GM23338 (cell line): ENCODE data around the gene ANO10. TPM values are rescaled to one million over a fixed set of nuclear protein-coding genes. Genes with fewer than 3 reads are reported as not detected.

Experiments
- ATAC-seq: fragments of 200-7000 bp; cut with Tn5 transposase; 3 replicates; pipeline ENCODE4 v1.9.1; 2020
- DNase-seq: peaks from one replicate; pipeline ENCODE4 v3.0.0-alpha.2; 2015; ENCODE audit warnings: low spot score
- H2AFZ ChIP-seq: fragments of 200-600 bp; sonication (generic); 2 replicates; pipeline ENCODE4 v1.8.0; 2016; ENCODE audit warnings: antibody characterized with exemption, mild to moderate bottlenecking, moderate library complexity
- H3F3A ChIP-seq: fragments of 200-600 bp; sonication (generic); replicated peaks from 2 replicates; pipeline ENCODE4 v1.8.0; 2017; ENCODE audit warnings: antibody characterized with exemption, mixed run types, low read depth
- H3K27ac ChIP-seq: fragments of 200-600 bp; sonication (generic); 2 replicates; pipeline ENCODE4 v1.6.1; 2016; ENCODE audit warnings: low read depth
- H3K27me3 ChIP-seq: fragments of 200-600 bp; sonication (generic); 2 replicates; pipeline ENCODE4 v1.8.0; 2016; ENCODE audit warnings: mild to moderate bottlenecking, mixed run types, moderate library complexity; ENCODE audit not compliant: insufficient read depth
- H3K36me3 ChIP-seq: fragments of 200-600 bp; sonication (generic); 2 replicates; pipeline ENCODE4 v1.8.0; 2016; ENCODE audit warnings: mild to moderate bottlenecking; ENCODE audit not compliant: insufficient read depth
- H3K4me1 ChIP-seq: fragments of 200-600 bp; sonication (generic); 2 replicates; pipeline ENCODE4 v1.8.0; 2016; ENCODE audit warnings: mild to moderate bottlenecking, moderate library complexity; ENCODE audit not compliant: insufficient read depth
- H3K4me2 ChIP-seq: fragments of 200-600 bp; sonication (generic); 2 replicates; pipeline ENCODE4 v1.7.1; 2017; ENCODE audit warnings: mixed run types
- H3K4me3 ChIP-seq: fragments of 200-600 bp; sonication (generic); 2 replicates; pipeline ENCODE4 v1.6.1; 2016; ENCODE audit warnings: mixed run types
- H3K79me2 ChIP-seq: fragments of 200-600 bp; sonication (generic); replicated peaks from 2 replicates; pipeline ENCODE4 v1.8.0; 2017; ENCODE audit warnings: mild to moderate bottlenecking; ENCODE audit not compliant: insufficient read depth
- H3K9me2 ChIP-seq: fragments of 200-600 bp; sonication (generic); 2 replicates; pipeline ENCODE4 v1.8.0; 2017; ENCODE audit not compliant: insufficient read depth
- H4K20me1 ChIP-seq: fragments of 200-600 bp; sonication (generic); replicated peaks from 2 replicates; pipeline ENCODE4 v1.8.0; 2017; ENCODE audit warnings: mild to moderate bottlenecking; ENCODE audit not compliant: insufficient read depth
- H3K27ac Mint-ChIP-seq: 2 replicates; pipeline ENCODE4 v1.8.0; 2020; ENCODE audit warnings: inconsistent platforms, mild to moderate bottlenecking, moderate library complexity, mixed read lengths
- H3K27me3 Mint-ChIP-seq: 3 replicates; pipeline ENCODE4 v1.8.0; 2022; ENCODE audit warnings: low read depth, mild to moderate bottlenecking, moderate library complexity, mixed read lengths, inconsistent platforms; ENCODE audit not compliant: insufficient read depth, poor library complexity
- H3K36me3 Mint-ChIP-seq: 3 replicates; pipeline ENCODE4 v1.8.0; 2021; ENCODE audit warnings: low read depth, mild to moderate bottlenecking, inconsistent platforms, moderate library complexity, mixed read lengths
- H3K4me1 Mint-ChIP-seq: 3 replicates; pipeline ENCODE4 v1.8.0; 2020; ENCODE audit warnings: mild to moderate bottlenecking, inconsistent platforms, mixed read lengths
- H3K4me3 Mint-ChIP-seq: 3 replicates; pipeline ENCODE4 v1.8.0; 2021; ENCODE audit warnings: moderate library complexity, mild to moderate bottlenecking, inconsistent platforms, mixed read lengths
- H3K9me3 Mint-ChIP-seq: 3 replicates; pipeline ENCODE4 v1.8.0; 2020; ENCODE audit warnings: moderate library complexity, mild to moderate bottlenecking, inconsistent platforms, mixed read lengths
- EZH2 ChIP-seq: fragments of 200-600 bp; sonication (generic); IDR thresholded peaks from one replicate; pipeline ENCODE4 v1.8.0; 2017; ENCODE audit warnings: antibody characterized with exemption, mild to moderate bottlenecking, low read depth; ENCODE audit not compliant: unreplicated experiment
- JUNB ChIP-seq: IDR thresholded peaks from one replicate; pipeline ENCODE4 v1.6.1; 2016; ENCODE audit warnings: antibody characterized with exemption; ENCODE audit not compliant: unreplicated experiment
- NANOG ChIP-seq: IDR thresholded peaks from 2 replicates; pipeline ENCODE4 v1.6.1; 2016; ENCODE audit warnings: antibody characterized with exemption, borderline replicate concordance
- ZNF331 ChIP-seq: fragments of 250-450 bp; sonication (Bioruptor Pico); IDR thresholded peaks from 2 replicates; pipeline ENCODE4 v1.5.0; 2020; ENCODE audit warnings: low read depth, mild to moderate bottlenecking, moderate library complexity
- ZNF462 ChIP-seq: fragments of 250-450 bp; sonication (Bioruptor Pico); IDR thresholded peaks from 2 replicates; pipeline ENCODE4 v1.5.0; 2020; ENCODE audit warnings: mild to moderate bottlenecking, moderate library complexity
- polyA plus RNA-seq: library from polyadenylated mRNA; unstranded; fragments of >200 nt; fragmentation: Nextera tagmentation; extraction: Ambion mirVana; gene quantifications from 2 replicates; pipeline ENCODE4 v1.2.1, GENCODE V29; 2016
- total RNA-seq: library from RNA; depleted of rRNA; stranded (reverse); fragments of >200 nt; shearing (Covaris generic); gene quantifications from 2 replicates; pipeline ENCODE4 v1.2.3, GENCODE V29; 2014

The ANO10 gene
- total and polyA plus RNA-seq, 2 experiments from 2014 or later, result 29.2 to 48.1 TPM

- peaks cover 23% of the 10 kb centered on the region for H3K27me3 Mint-ChIP-seq
- Histone ChIP-seq H4K20me1 (no peaks in the 10 kb centered on the region), H3K9me2 (no peaks in the 10 kb centered on the region), H3K36me3 (no peaks in the 10 kb centered on the region), H3K4me1 (no peaks in the 10 kb centered on the region; the same call in 1 of the 2 replicates), H3K79me2 (no peaks in the 10 kb centered on the region), H2AFZ (no peak overlapping the region), H3K27ac (no peak overlapping the region), H3F3A (no peaks in the 10 kb centered on the region), H3K27me3 (no peaks in the 10 kb centered on the region), H3K4me2 (no peak overlapping the region), H3K4me3 (no peak overlapping the region)
- no peak for ATAC-seq
- peaks cover 6% of the 10 kb centered on the region; the same call in 2 of the 3 replicates for H3K4me1 Mint-ChIP-seq
- peaks cover 20% of the 10 kb centered on the region; the same call in 2 of the 3 replicates for H3K36me3 Mint-ChIP-seq
- TF ChIP-seq ZNF331, result no peak
- no peak for TF ChIP-seq ZNF462 (CRISPR knock-in tag)
- no peak for TF ChIP-seq JUNB
- TF ChIP-seq NANOG, result no peak
- H3K4me3 Mint-ChIP-seq, result no peak overlapping the region
- no peak overlapping the region; the same call in 1 of the 2 replicates for H3K27ac Mint-ChIP-seq
- no peaks in the 10 kb centered on the region for H3K9me3 Mint-ChIP-seq
- DNase-seq, result no peak
Observed at GRCh38 chr3:43366885-43367284, 254.9 kb downstream of the ANO10 start.

GRCh38 chr3:43366481-43366880 is 255.3 kb downstream of the ANO10 start:
- Mint-ChIP-seq H3K4me1 (peaks cover 8% of the 10 kb centered on the region; the same call in 2 of the 3 replicates), H3K9me3 (no peaks in the 10 kb centered on the region), H3K4me3 (no peak overlapping the region; the same call in 2 of the 3 replicates), H3K27me3 (peaks cover 26% of the 10 kb centered on the region), H3K27ac (no peak overlapping the region), H3K36me3 (peaks cover 20% of the 10 kb centered on the region; the same call in 2 of the 3 replicates)
- Histone ChIP-seq H3K27ac (no peak overlapping the region), H3K36me3 (no peaks in the 10 kb centered on the region), H3F3A (no peaks in the 10 kb centered on the region), H2AFZ (no peak overlapping the region), H3K4me3 (no peak overlapping the region), H3K79me2 (no peaks in the 10 kb centered on the region), H3K27me3 (no peaks in the 10 kb centered on the region), H4K20me1 (no peaks in the 10 kb centered on the region), H3K4me2 (no peak overlapping the region), H3K4me1 (no peaks in the 10 kb centered on the region; the same call in 1 of the 2 replicates), H3K9me2 (no peaks in the 10 kb centered on the region)
- TF ChIP-seq EZH2 (no peak), ZNF462 (CRISPR knock-in tag) (no peak)
- no peak for ATAC-seq
- DNase-seq, result no peak
